ENCODE data around the gene HOXB3.
A peak's percentile ranks its signal among the peaks of the same experiment; 100 is the strongest.

The HOXB3 gene

GRCh38 chr17:48566717-48567116 is 23.3 kb downstream of the HOXB3 start:
- no peak overlapping the region for H3K4me3 ChIP-seq (ENCODE audit: low read depth, low read length)
- no peak for DNase-seq (ENCODE audit: low read depth, low spot score)
- TF ChIP-seq CTCF (IDR thresholded peaks at IDR 0.05; ENCODE audit: insufficient read depth, low read length, missing control alignments): no peak
- POLR2A ChIA-PET: interaction anchor here (1.1 to 1.9 kb wide), 5 partner anchors 8 to 23 kb away, joined by 3 to 7 read pairs (median 3); partner anchors contain the start of gene HOXB3
- CTCF ChIA-PET: interaction anchor here (1.9 to 3.6 kb wide), 2 partner anchors 10 to 215 kb away, joined by 4 to 15 read pairs; no protein-coding TSS in a partner anchor

GRCh38 chr17:48565925-48566710 is 23.9 kb downstream of the HOXB3 start:
- DNase-seq (ENCODE audit: low read depth, low spot score): no peak
- CTCF ChIA-PET: interaction anchor here (3.6 kb wide), 1 partner anchor 215 kb away, joined by 15 read pairs; no protein-coding TSS in a partner anchor
- no peak for TF ChIP-seq CTCF (IDR thresholded peaks at IDR 0.05; ENCODE audit: insufficient read depth, low read length, missing control alignments)
- no peak overlapping the region for H3K4me3 ChIP-seq (ENCODE audit: low read depth, low read length)
- POLR2A ChIA-PET: interaction anchor here (1.1 to 1.9 kb wide), 4 partner anchors 8 to 24 kb away, joined by 3 to 7 read pairs (median 3); partner anchors contain the start of gene HOXB3

GRCh38 chr17:48565022-48565554 is 25.0 kb downstream of the HOXB3 start:
- no peak for TF ChIP-seq CTCF (IDR thresholded peaks at IDR 0.05; ENCODE audit: insufficient read depth, low read length, missing control alignments)
- POLR2A ChIA-PET: no interaction called here
- CTCF ChIA-PET: interaction anchor here (2.5 kb wide), 1 partner anchor 73 kb away, joined by 7 read pairs; no protein-coding TSS in a partner anchor
- peak overlapping the region; percentile 54 for H3K4me3 ChIP-seq (ENCODE audit: low read depth, low read length)
- no peak for DNase-seq (ENCODE audit: low read depth, low spot score)

- no peak for DNase-seq (ENCODE audit: low read depth, low spot score)
- CTCF ChIA-PET: interaction anchor here (0.9 to 2.8 kb wide), 3 partner anchors 15 to 228 kb away, joined by 3 to 10 read pairs (median 7); no protein-coding TSS in a partner anchor
- H3K4me3 ChIP-seq (ENCODE audit: low read depth, low read length): peak overlapping the region; percentile 54
Observed at GRCh38 chr17:48564188-48565021, 25.6 kb downstream of the HOXB3 start.

GRCh38 chr17:48563867-48564187 is 26.2 kb downstream of the HOXB3 start:
- POLR2A ChIA-PET: interaction anchor here (0.8 kb wide), 1 partner anchor 9 kb away, joined by 5 read pairs; no protein-coding TSS in a partner anchor
- H3K4me3 ChIP-seq (ENCODE audit: low read depth, low read length): peak overlapping the region; percentile 54
- TF ChIP-seq CTCF (IDR thresholded peaks at IDR 0.05; ENCODE audit: insufficient read depth, low read length, missing control alignments): no peak
- no peak for DNase-seq (ENCODE audit: low read depth, low spot score)
- CTCF ChIA-PET: interaction anchor here (0.8 to 2.8 kb wide), 6 partner anchors 15 to 228 kb away, joined by 3 to 10 read pairs (median 4); no protein-coding TSS in a partner anchor

More at GRCh38 chr17:48564188-48565021, 25.6 kb downstream of the HOXB3 start:
- no peak for TF ChIP-seq CTCF (IDR thresholded peaks at IDR 0.05; ENCODE audit: insufficient read depth, low read length, missing control alignments)
- POLR2A ChIA-PET: interaction anchor here (0.8 kb wide), 1 partner anchor 9 kb away, joined by 5 read pairs; no protein-coding TSS in a partner anchor
